Measurements from ENCODE around the gene MEIS2.

The MEIS2 gene

GRCh38 chr15:36958606-36959005, 141.7 kb downstream of the MEIS2 start:
- no peaks in the 10 kb centered on the region for H3K4me1 ChIP-seq (ENCODE audit: control insufficient read depth, insufficient read depth, low read length)
- H3K4me3 ChIP-seq (ENCODE audit: low read depth, low read length): no peak overlapping the region

DNA sequence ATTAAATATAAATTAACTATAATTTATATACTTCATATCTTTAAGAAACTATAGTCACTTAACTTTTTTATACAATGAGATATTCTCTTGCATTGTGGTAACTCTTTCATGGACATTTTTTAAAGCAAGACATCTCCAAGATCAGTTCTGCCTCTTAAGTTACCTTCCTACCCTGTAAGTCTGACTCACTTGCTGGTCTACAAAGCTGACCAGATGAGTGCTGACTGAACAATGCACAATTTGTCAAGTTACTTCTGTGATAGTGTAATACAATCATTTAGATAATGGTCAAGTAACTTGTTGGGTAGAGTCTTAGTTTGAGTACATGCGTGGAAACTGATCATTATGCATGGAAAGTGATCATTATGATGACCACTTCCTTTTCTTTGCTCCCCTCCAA, 145.9 kb downstream of the MEIS2 start:
- H3K27ac ChIP-seq (ENCODE audit: low read depth, low read length): no peak overlapping the region

More at GRCh38 chr15:36958606-36959005, 141.7 kb downstream of the MEIS2 start:
- H3K36me3 ChIP-seq (ENCODE audit: control insufficient read depth, insufficient read depth, low read length): no peaks in the 10 kb centered on the region
- H3K27me3 ChIP-seq (ENCODE audit: control insufficient read depth, insufficient read depth, low read length): no peaks in the 10 kb centered on the region; the same call in 1 of the 2 replicates
- H3K9me3 ChIP-seq (ENCODE audit: control insufficient read depth, insufficient read depth, low read length): no peaks in the 10 kb centered on the region
- no peak overlapping the region for H3K27ac ChIP-seq (ENCODE audit: low read depth, low read length)
- H3K9ac ChIP-seq (ENCODE audit: low read depth, low read length): no peak overlapping the region

GRCh38 chr15:36953346-36953745, 147.0 kb downstream of the MEIS2 start:
- H3K9ac ChIP-seq (ENCODE audit: low read depth, low read length): no peak overlapping the region
- no peaks in the 10 kb centered on the region for H3K4me1 ChIP-seq (ENCODE audit: control insufficient read depth, insufficient read depth, low read length)
- no peaks in the 10 kb centered on the region for H3K36me3 ChIP-seq (ENCODE audit: control insufficient read depth, insufficient read depth, low read length)
- H3K4me3 ChIP-seq (ENCODE audit: low read depth, low read length): no peak overlapping the region
- no peaks in the 10 kb centered on the region for H3K9me3 ChIP-seq (ENCODE audit: control insufficient read depth, insufficient read depth, low read length)
- no peak overlapping the region for H3K27ac ChIP-seq (ENCODE audit: low read depth, low read length)
- H3K27me3 ChIP-seq (ENCODE audit: control insufficient read depth, insufficient read depth, low read length): no peaks in the 10 kb centered on the region

More for the DNA sequence above, 145.9 kb downstream of the MEIS2 start:
- Histone ChIP-seq H3K27me3 (ENCODE audit: control insufficient read depth, insufficient read depth, low read length) (no peaks in the 10 kb centered on the region; the same call in 1 of the 2 replicates), H3K4me3 (ENCODE audit: low read depth, low read length) (no peak overlapping the region), H3K9ac (ENCODE audit: low read depth, low read length) (no peak overlapping the region), H3K36me3 (ENCODE audit: control insufficient read depth, insufficient read depth, low read length) (no peaks in the 10 kb centered on the region), H3K4me1 (ENCODE audit: control insufficient read depth, insufficient read depth, low read length) (no peaks in the 10 kb centered on the region), H3K9me3 (ENCODE audit: control insufficient read depth, insufficient read depth, low read length) (no peaks in the 10 kb centered on the region)

DNA sequence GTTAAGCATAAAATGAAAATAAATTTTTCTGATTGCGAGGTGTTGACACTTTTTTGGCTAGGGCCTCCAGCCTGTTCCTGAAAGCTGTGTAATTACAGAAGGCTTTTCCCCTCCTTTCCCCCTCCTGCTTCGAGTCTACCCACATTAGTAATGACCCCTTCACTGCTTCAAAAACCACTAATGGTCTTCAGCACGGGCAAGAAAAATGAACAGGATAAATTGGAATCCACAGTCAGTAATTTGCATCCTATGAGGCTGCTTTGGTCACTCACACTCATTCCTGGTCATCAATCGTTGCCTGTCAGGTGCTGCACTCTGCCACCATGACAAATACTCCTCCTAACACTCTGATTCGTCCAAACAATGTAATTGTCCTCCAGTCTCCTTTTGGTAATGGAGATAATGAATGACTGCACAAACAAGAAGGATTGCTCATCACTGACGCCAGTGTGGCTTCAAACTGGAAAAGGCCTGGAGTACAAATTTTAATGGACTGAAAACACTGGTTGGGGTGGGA, 148.6 kb downstream of the MEIS2 start:
- Histone ChIP-seq H3K4me3 (ENCODE audit: low read depth, low read length) (no peak overlapping the region), H3K4me1 (ENCODE audit: control insufficient read depth, insufficient read depth, low read length) (no peaks in the 10 kb centered on the region), H3K27ac (ENCODE audit: low read depth, low read length) (no peak overlapping the region), H3K27me3 (ENCODE audit: control insufficient read depth, insufficient read depth, low read length) (no peaks in the 10 kb centered on the region), H3K9ac (ENCODE audit: low read depth, low read length) (no peak overlapping the region), H3K9me3 (ENCODE audit: control insufficient read depth, insufficient read depth, low read length) (no peaks in the 10 kb centered on the region), H3K36me3 (ENCODE audit: control insufficient read depth, insufficient read depth, low read length) (no peaks in the 10 kb centered on the region)

GRCh38 chr15:36950371-36950770, 150.0 kb downstream of the MEIS2 start:
- H3K4me3 ChIP-seq (ENCODE audit: low read depth, low read length): no peak overlapping the region
- no peak overlapping the region for H3K27ac ChIP-seq (ENCODE audit: low read depth, low read length)
- H3K27me3 ChIP-seq (ENCODE audit: control insufficient read depth, insufficient read depth, low read length): no peaks in the 10 kb centered on the region
- no peaks in the 10 kb centered on the region for H3K9me3 ChIP-seq (ENCODE audit: control insufficient read depth, insufficient read depth, low read length)
- no peaks in the 10 kb centered on the region for H3K4me1 ChIP-seq (ENCODE audit: control insufficient read depth, insufficient read depth, low read length)
- H3K36me3 ChIP-seq (ENCODE audit: control insufficient read depth, insufficient read depth, low read length): no peaks in the 10 kb centered on the region
- H3K9ac ChIP-seq (ENCODE audit: low read depth, low read length): no peak overlapping the region

DNA sequence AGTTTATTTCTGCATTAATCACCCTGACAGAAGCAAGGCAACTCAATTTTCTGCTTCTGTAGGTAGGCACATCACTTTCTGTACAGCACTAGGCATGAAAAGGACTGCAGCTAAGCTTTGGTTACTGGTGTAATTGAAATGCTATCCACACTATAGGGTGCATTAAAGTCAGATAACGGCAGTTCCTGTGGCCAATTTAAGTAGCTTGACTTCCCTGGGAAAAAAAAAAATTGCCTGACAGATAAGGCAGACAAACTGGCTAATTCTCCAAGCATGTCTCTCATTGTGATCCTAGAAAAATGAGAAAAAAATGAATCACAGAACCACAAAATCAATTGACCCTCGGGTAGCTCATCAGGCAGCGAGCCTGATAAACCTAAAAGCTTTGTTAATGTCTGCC, 151.4 kb downstream of the MEIS2 start:
- Histone ChIP-seq H3K4me1 (ENCODE audit: control insufficient read depth, insufficient read depth, low read length) (peaks cover 4% of the 10 kb centered on the region), H3K27me3 (ENCODE audit: control insufficient read depth, insufficient read depth, low read length) (no peaks in the 10 kb centered on the region), H3K9ac (ENCODE audit: low read depth, low read length) (no peak overlapping the region), H3K36me3 (ENCODE audit: control insufficient read depth, insufficient read depth, low read length) (no peaks in the 10 kb centered on the region), H3K4me3 (ENCODE audit: low read depth, low read length) (no peak overlapping the region), H3K9me3 (ENCODE audit: control insufficient read depth, insufficient read depth, low read length) (no peaks in the 10 kb centered on the region), H3K27ac (ENCODE audit: low read depth, low read length) (no peak overlapping the region)

GRCh38 chr15:36947035-36947719, 153.2 kb downstream of the MEIS2 start:
- Histone ChIP-seq H3K27ac (ENCODE audit: low read depth, low read length) (no peak overlapping the region), H3K4me1 (ENCODE audit: control insufficient read depth, insufficient read depth, low read length) (peaks cover 20% of the 10 kb centered on the region), H3K4me3 (ENCODE audit: low read depth, low read length) (no peak overlapping the region), H3K9me3 (ENCODE audit: control insufficient read depth, insufficient read depth, low read length) (no peaks in the 10 kb centered on the region), H3K9ac (ENCODE audit: low read depth, low read length) (no peak overlapping the region), H3K36me3 (ENCODE audit: control insufficient read depth, insufficient read depth, low read length) (no peaks in the 10 kb centered on the region), H3K27me3 (ENCODE audit: control insufficient read depth, insufficient read depth, low read length) (no peaks in the 10 kb centered on the region)

- no peaks in the 10 kb centered on the region for H3K9me3 ChIP-seq (ENCODE audit: control insufficient read depth, insufficient read depth, low read length)
- H3K27ac ChIP-seq (ENCODE audit: low read depth, low read length): no peak overlapping the region
- no peak overlapping the region for H3K9ac ChIP-seq (ENCODE audit: low read depth, low read length)
- H3K4me1 ChIP-seq (ENCODE audit: control insufficient read depth, insufficient read depth, low read length): peaks cover 20% of the 10 kb centered on the region
- no peaks in the 10 kb centered on the region for H3K36me3 ChIP-seq (ENCODE audit: control insufficient read depth, insufficient read depth, low read length)
- no peaks in the 10 kb centered on the region for H3K27me3 ChIP-seq (ENCODE audit: control insufficient read depth, insufficient read depth, low read length)
- no peak overlapping the region for H3K4me3 ChIP-seq (ENCODE audit: low read depth, low read length)
These were observed 155.9 kb downstream of the MEIS2 start for GRCh38 chr15:36944442-36944841.

GRCh38 chr15:36943508-36944361, 156.6 kb downstream of the MEIS2 start:
- Histone ChIP-seq H3K27ac (ENCODE audit: low read depth, low read length) (no peak overlapping the region), H3K9ac (ENCODE audit: low read depth, low read length) (no peak overlapping the region), H3K36me3 (ENCODE audit: control insufficient read depth, insufficient read depth, low read length) (no peaks in the 10 kb centered on the region), H3K4me3 (ENCODE audit: low read depth, low read length) (no peak overlapping the region), H3K4me1 (ENCODE audit: control insufficient read depth, insufficient read depth, low read length) (peaks cover 20% of the 10 kb centered on the region), H3K27me3 (ENCODE audit: control insufficient read depth, insufficient read depth, low read length) (no peaks in the 10 kb centered on the region), H3K9me3 (ENCODE audit: control insufficient read depth, insufficient read depth, low read length) (no peaks in the 10 kb centered on the region)

DNA sequence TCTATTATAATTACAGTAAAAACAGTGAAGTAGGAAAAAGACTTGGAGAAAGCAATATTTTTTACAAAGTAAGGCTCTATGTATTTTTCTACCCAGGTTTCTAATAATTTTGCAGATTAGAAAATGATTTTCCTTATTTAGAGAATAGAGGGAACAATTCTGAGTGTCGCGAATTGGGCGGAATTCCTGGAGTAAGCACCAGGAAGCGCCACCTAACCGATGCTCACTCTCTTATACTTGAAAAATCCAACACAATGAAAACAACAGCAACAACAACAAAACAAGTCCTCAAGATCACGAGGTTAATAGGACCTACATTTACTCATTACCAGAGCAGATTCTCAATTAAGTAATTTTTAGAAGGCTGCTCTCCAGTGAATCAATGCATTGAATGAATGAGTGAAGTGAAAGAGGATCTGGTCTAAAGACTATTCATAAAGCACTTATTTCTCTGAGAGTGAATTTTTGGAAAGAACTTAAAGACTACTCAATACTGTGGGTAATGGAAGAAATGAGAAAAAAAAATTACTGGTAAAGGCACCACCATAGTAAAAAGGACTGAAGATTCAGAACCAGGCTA, 158.0 kb downstream of the MEIS2 start:
- no peaks in the 10 kb centered on the region for H3K9me3 ChIP-seq (ENCODE audit: control insufficient read depth, insufficient read depth, low read length)
- H3K36me3 ChIP-seq (ENCODE audit: control insufficient read depth, insufficient read depth, low read length): no peaks in the 10 kb centered on the region
- H3K4me3 ChIP-seq (ENCODE audit: low read depth, low read length): no peak overlapping the region
- peaks cover 20% of the 10 kb centered on the region for H3K4me1 ChIP-seq (ENCODE audit: control insufficient read depth, insufficient read depth, low read length)
- no peaks in the 10 kb centered on the region for H3K27me3 ChIP-seq (ENCODE audit: control insufficient read depth, insufficient read depth, low read length)
- H3K27ac ChIP-seq (ENCODE audit: low read depth, low read length): no peak overlapping the region
- H3K9ac ChIP-seq (ENCODE audit: low read depth, low read length): no peak overlapping the region

GRCh38 chr15:36941798-36942197, 158.6 kb downstream of the MEIS2 start:
- Histone ChIP-seq H3K36me3 (ENCODE audit: control insufficient read depth, insufficient read depth, low read length) (no peaks in the 10 kb centered on the region), H3K27ac (ENCODE audit: low read depth, low read length) (no peak overlapping the region), H3K27me3 (ENCODE audit: control insufficient read depth, insufficient read depth, low read length) (no peaks in the 10 kb centered on the region), H3K4me3 (ENCODE audit: low read depth, low read length) (no peak overlapping the region), H3K9me3 (ENCODE audit: control insufficient read depth, insufficient read depth, low read length) (no peaks in the 10 kb centered on the region), H3K4me1 (ENCODE audit: control insufficient read depth, insufficient read depth, low read length) (peaks cover 20% of the 10 kb centered on the region), H3K9ac (ENCODE audit: low read depth, low read length) (no peak overlapping the region)
